ENCODE data around the gene DTX3.

Gene DTX3

DNA sequence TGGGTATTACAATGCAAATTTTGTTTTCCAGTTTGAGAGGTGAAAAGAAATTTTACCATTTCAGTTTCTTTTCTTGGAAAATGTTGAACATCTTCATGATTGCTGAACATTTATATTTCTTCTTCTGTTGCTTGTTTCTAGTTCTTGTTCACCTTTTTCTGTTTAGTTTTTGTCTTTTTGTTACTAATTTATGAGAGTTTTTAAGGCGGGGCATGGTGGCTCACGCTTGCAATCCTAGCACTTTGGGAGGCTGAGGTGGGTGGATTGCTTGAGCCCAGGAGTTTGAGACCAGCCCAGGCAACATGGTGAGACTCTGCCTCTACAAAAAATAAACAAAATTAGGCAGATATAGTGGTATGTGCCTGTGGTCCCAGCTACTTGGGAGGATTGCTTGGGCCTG is 44.1 kb upstream of the DTX3 start:
- TF ChIP-seq TSHZ2 (CRISPR knock-in tag; IDR thresholded peaks at IDR 0.05) (no peak), ZFP3 (CRISPR knock-in tag; IDR thresholded peaks at IDR 0.05) (no peak), ZNF70 (CRISPR knock-in tag; IDR thresholded peaks at IDR 0.05) (no peak), ZC3H10 (CRISPR knock-in tag; IDR thresholded peaks at IDR 0.05) (no peak), SNAI2 (CRISPR knock-in tag; IDR thresholded peaks at IDR 0.05) (no peak), ZNF8 (CRISPR knock-in tag; IDR thresholded peaks at IDR 0.05) (no peak), ZNF565 (CRISPR knock-in tag; conservative IDR thresholded peaks at IDR 0.05; ENCODE audit: low read depth) (no peak), ISL1 (CRISPR knock-in tag; IDR thresholded peaks at IDR 0.05) (no peak)
- TF ChIP-seq, protein P1, sequence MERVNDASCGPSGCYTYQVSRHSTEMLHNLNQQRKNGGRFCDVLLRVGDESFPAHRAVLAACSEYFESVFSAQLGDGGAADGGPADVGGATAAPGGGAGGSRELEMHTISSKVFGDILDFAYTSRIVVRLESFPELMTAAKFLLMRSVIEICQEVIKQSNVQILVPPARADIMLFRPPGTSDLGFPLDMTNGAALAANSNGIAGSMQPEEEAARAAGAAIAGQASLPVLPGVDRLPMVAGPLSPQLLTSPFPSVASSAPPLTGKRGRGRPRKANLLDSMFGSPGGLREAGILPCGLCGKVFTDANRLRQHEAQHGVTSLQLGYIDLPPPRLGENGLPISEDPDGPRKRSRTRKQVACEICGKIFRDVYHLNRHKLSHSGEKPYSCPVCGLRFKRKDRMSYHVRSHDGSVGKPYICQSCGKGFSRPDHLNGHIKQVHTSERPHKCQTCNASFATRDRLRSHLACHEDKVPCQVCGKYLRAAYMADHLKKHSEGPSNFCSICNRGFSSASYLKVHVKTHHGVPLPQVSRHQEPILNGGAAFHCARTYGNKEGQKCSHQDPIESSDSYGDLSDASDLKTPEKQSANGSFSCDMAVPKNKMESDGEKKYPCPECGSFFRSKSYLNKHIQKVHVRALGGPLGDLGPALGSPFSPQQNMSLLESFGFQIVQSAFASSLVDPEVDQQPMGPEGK (CRISPR knock-in tag; IDR thresholded peaks at IDR 0.05; ENCODE audit: borderline replicate concordance): no peak
- ATAC-seq: no peak

DNA sequence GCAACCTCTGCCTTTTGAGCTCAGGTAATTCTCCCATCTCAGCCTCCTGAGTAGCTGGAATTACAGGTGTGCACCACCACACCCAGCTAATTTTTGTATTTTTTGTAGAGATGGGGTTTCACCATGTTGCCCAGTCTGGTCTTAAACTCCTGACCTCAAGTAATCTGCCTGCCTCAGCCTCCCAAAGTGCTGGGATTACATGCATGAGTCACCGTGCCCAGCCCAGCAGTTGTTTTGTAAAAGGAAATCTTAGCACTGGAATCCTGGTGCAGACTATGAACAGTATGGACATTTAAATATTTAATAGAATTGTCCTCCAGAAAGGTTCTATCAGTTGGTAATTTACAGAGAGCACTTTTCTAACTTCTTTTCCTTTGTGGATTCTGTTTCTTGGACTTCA is 43.5 kb upstream of the DTX3 start:
- peak; percentile 50; the same call in 2 of the 3 replicates for ATAC-seq

- ATAC-seq: no peak
- TF ChIP-seq ZNF70 (CRISPR knock-in tag; IDR thresholded peaks at IDR 0.05) (no peak), ISL1 (CRISPR knock-in tag; IDR thresholded peaks at IDR 0.05) (no peak), CSRNP3 (CRISPR knock-in tag; IDR thresholded peaks at IDR 0.05) (no peak), ZNF8 (CRISPR knock-in tag; IDR thresholded peaks at IDR 0.05) (no peak), ZNF565 (CRISPR knock-in tag; conservative IDR thresholded peaks at IDR 0.05; ENCODE audit: low read depth) (no peak), CSDC2 (CRISPR knock-in tag; IDR thresholded peaks at IDR 0.05) (no peak), ZC3H10 (CRISPR knock-in tag; IDR thresholded peaks at IDR 0.05) (no peak), ZFP30 (CRISPR knock-in tag; IDR thresholded peaks at IDR 0.05) (no peak), SNAI2 (CRISPR knock-in tag; IDR thresholded peaks at IDR 0.05) (no peak)
- TF ChIP-seq, protein P1 (CRISPR knock-in tag; IDR thresholded peaks at IDR 0.05; ENCODE audit: borderline replicate concordance): no peak
Measured at GRCh38 chr12:57563358-57563757, 41.3 kb upstream of the DTX3 start.

DNA sequence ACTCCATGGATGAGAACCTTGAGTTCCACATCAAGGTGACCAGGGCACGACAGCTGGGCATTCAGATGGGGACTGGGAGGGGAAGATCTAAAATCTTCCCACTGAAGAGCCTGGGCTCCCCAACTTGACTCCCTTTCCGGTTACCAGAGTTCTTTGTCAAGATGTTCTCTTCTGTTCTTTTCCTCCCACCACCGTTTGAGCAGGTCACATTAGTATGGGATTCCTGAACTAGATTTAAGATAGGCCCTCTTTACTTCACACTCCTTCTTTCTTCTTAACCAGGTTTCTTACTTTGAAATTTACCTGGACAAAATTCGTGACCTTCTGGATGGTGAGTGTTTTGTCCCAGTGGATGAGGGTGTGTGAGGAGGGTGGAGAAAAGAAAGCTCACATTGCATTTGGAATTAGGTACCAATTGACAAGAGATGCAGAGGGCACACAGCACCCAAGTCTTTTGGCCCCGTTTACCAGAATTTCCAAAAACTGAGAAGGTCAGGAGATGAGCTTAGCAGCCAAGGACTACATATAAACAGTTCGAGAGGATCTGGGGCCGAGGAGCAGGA is 40.4 kb upstream of the DTX3 start:
- no peak for ATAC-seq
- TF ChIP-seq ZFP30 (CRISPR knock-in tag; IDR thresholded peaks at IDR 0.05) (no peak), RARB (CRISPR knock-in tag; IDR thresholded peaks at IDR 0.05) (no peak), ZC3H10 (CRISPR knock-in tag; IDR thresholded peaks at IDR 0.05) (no peak), PPARA (CRISPR knock-in tag; IDR thresholded peaks at IDR 0.05; ENCODE audit: borderline replicate concordance) (no peak), ISL1 (CRISPR knock-in tag; IDR thresholded peaks at IDR 0.05) (no peak), TCF4 (CRISPR knock-in tag; IDR thresholded peaks at IDR 0.05; ENCODE audit: borderline replicate concordance) (no peak), ARNTL (CRISPR knock-in tag; IDR thresholded peaks at IDR 0.05; ENCODE audit: borderline replicate concordance, low read depth) (no peak), TSHZ2 (CRISPR knock-in tag; IDR thresholded peaks at IDR 0.05) (no peak), ZNF70 (CRISPR knock-in tag; IDR thresholded peaks at IDR 0.05) (no peak), BACH2 (CRISPR knock-in tag; IDR thresholded peaks at IDR 0.05; ENCODE audit: borderline replicate concordance) (no peak), TOX (CRISPR knock-in tag; IDR thresholded peaks at IDR 0.05; ENCODE audit: borderline replicate concordance) (no peak), CSRNP3 (CRISPR knock-in tag; IDR thresholded peaks at IDR 0.05) (no peak), GLIS3 (CRISPR knock-in tag; IDR thresholded peaks at IDR 0.05) (no peak), CSDC2 (CRISPR knock-in tag; IDR thresholded peaks at IDR 0.05) (no peak), ESRRG (CRISPR knock-in tag; IDR thresholded peaks at IDR 0.05) (no peak), ZFP3 (CRISPR knock-in tag; IDR thresholded peaks at IDR 0.05) (no peak)
- TF ChIP-seq, protein P2, sequence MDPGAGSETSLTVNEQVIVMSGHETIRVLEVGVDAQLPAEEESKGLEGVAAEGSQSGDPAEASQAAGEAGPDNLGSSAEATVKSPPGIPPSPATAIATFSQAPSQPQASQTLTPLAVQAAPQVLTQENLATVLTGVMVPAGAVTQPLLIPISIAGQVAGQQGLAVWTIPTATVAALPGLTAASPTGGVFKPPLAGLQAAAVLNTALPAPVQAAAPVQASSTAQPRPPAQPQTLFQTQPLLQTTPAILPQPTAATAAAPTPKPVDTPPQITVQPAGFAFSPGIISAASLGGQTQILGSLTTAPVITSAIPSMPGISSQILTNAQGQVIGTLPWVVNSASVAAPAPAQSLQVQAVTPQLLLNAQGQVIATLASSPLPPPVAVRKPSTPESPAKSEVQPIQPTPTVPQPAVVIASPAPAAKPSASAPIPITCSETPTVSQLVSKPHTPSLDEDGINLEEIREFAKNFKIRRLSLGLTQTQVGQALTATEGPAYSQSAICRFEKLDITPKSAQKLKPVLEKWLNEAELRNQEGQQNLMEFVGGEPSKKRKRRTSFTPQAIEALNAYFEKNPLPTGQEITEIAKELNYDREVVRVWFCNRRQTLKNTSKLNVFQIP (CRISPR knock-in tag; IDR thresholded peaks at IDR 0.05; ENCODE audit: borderline replicate concordance, low read depth): no peak

Data from SK-N-SH treated with all-trans-retinoic acid at 6 μM for 48 hours (cell line).